GM08714 (cell line): ENCODE measurements around the gene FYB1.
"Not testable (repeated sequence)": the region's sequence is repeated elsewhere in the genome, so short reads cannot be mapped to it uniquely, and the experiment has no call there.

Experiments used
- H3K4me3 ChIP-seq: fragments of 200-500 bp; sonication (Bioruptor generic); 2 replicates; pipeline ENCODE4 v1.5.1; 2014; ENCODE audit warnings: mild to moderate bottlenecking, low read length, inconsistent platforms
- ZNF274 ChIP-seq: IDR thresholded peaks from 2 replicates; pipeline ENCODE4 v1.6.1; 2012; ENCODE audit warnings: mild to moderate bottlenecking, low read depth, low read length

Gene FYB1

DNA sequence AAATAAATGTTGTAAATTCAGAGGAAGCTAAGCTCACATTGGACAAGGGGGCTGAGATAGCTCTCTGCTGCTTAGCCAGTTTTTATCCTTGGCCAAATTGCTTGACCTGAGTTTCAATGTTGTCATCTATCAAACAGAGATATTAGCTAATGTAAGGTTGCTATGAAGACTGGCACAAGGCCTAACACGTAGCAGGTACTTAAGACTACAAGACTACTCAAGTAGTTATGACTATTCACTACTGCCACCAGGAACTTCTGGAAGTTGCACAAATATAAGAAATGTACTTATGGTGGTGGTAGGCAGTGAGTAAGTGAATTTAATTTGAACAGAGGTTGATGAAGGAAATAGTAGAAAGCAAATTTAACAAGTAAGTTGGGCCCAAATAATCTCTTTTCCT is 17.4 kb upstream of the FYB1 start:
- no peak overlapping the region for H3K4me3 ChIP-seq
- no peak for TF ChIP-seq ZNF274

DNA sequence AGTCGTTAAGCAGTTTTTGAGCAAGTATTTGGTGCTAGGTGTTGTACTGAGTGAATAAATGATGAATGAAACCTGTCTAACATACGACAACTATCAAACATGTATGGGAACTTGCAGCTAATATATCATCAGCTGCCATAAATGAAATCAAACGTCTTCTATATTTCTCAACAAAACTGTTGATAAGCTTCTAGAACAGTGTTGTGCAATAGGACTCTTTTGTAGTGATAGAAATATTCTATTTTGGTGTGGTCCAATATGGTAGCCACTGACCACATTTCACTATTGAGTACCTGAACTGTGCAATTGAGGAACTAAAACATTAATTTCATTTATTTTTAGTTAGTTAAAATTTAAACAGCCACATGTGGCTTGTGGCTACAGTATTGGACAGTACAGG is 16.3 kb upstream of the FYB1 start:
- no peak for TF ChIP-seq ZNF274
- H3K4me3 ChIP-seq: no peak overlapping the region

DNA sequence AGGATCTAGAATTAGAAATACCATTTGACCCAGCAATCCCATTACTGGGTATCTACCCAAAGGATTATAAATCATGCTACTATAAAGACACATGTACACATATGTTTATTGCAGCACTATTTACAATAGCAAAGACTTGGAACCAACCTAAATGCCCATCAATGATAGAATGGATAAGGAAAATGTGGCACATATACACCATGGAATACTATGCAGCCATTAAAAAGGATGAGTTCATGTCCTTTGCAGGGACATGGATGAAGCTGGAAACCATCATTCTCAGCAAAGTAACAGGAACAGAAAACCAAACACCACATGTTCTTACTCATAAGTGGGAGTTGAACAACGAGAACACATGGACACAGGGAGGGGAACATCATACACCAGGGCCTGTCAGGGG is 15.1 kb upstream of the FYB1 start:
- H3K4me3 ChIP-seq: not testable (repeated sequence)

DNA sequence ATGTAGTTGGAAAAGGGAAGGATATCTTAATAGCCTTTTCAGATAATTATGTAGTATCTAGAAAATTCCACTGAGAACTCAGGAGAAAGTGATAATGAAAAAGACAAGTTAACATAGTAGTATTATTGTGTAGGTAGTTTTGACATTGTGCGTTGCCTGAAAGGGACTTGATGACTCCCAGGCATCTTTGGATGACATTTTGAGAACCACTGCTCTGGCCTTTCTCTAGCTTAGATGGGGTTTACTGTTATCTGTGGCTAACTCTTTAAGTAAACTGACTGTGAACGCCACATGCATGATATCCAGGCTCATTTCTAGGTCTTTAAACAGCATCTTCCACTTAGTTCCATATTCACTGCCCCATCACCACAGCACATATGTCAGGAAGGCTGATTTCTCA is 14.4 kb upstream of the FYB1 start:
- H3K4me3 ChIP-seq: no peak overlapping the region
- TF ChIP-seq ZNF274: no peak

DNA sequence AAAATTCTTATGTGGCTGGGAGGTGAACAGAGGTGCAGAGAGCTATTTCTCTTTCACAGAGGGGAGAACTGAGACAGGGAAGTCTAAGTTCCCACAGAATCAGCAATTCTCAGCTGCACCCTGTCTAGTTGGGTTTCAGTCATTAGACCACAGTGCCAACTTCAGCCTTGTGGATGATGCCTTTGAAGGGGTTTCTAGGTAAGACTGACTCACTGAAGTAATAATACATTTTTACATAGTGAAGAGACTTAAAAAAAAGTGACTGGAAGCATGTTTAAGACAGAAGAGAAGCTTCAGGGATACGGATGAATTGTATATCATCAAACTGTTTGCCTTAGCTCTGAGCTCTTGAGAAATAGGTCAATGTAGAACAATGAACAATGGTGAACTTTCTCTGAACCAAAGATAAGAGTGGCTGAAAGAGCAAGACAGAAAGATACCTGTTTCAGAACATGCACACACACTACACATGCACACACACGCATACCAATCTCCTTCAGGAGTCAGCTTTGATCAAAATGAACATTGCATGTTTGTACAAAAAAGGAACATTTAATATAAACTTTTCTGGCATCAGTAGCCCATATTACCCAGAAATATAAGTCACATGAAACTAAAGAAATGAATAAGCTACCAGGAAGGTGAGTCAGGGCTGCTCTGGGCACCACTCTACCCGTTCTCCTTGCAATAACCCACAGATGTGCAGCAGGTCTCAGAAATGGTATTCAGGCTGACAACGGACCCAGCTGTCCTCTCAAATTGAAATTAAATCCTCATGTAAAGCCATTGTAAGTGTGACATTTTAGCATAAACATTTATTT is 12.6 kb upstream of the FYB1 start:
- no peak overlapping the region for H3K4me3 ChIP-seq

DNA sequence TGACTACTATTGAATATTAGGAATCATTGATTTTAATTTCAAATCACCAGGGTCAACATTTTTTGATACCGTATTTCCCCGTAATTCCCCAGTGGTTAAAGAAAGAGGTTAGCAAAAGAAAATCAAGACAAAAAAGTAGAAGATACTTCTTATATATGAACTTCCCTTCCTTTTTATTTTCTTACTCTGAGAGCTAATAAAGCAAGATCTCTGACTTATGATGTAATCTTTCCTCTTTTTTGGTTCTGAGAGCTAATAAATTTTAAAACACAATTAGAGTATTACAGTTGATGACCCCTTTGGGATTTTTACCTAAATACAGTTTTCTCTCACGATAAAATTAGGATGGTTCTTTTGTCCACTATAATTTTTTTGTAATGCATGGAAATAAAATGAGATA is 9.2 kb upstream of the FYB1 start:
- no peak for TF ChIP-seq ZNF274
- no peak overlapping the region for H3K4me3 ChIP-seq

More for the DNA sequence above, 12.6 kb upstream of the FYB1 start:
- no peak for TF ChIP-seq ZNF274

DNA sequence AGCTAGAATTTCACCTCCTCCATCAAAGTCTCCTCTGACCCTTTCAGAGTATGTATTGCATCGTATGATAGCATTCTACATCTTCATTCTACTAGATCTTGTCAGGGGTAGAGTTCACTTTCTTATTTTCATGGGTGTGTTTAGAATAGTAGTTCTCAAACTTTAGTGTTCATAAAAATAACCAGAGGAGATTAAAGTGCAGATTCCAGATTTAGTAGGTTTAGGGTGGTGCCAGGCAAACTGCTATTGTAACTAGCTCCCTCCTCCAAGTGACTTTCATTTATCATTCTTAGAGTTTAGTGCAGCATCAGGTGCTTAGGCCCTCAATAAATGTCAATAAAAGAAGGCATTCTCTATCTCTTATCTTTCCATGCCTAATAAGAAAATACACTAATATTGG is 7.2 kb upstream of the FYB1 start:
- TF ChIP-seq ZNF274: no peak

DNA sequence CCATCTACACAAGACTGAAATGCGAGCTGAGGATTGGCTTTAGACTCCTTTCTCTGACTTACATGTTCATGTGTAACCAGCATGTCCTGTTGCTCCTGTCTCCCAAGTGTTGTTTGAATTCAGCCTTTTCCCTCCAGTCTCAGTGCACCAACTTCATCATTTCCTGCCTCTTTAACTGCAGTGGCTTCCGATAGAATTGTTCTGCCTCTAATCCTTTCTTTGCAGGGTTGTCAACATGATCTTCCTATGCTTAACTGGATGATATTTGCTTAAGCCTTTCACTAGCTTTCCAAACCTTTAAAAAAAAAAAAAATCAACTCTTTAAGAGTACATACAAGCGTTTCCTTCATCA is 6.7 kb upstream of the FYB1 start:
- H3K4me3 ChIP-seq: no peak overlapping the region
- TF ChIP-seq ZNF274: no peak

More for the DNA sequence above, 7.2 kb upstream of the FYB1 start:
- no peak overlapping the region for H3K4me3 ChIP-seq

DNA sequence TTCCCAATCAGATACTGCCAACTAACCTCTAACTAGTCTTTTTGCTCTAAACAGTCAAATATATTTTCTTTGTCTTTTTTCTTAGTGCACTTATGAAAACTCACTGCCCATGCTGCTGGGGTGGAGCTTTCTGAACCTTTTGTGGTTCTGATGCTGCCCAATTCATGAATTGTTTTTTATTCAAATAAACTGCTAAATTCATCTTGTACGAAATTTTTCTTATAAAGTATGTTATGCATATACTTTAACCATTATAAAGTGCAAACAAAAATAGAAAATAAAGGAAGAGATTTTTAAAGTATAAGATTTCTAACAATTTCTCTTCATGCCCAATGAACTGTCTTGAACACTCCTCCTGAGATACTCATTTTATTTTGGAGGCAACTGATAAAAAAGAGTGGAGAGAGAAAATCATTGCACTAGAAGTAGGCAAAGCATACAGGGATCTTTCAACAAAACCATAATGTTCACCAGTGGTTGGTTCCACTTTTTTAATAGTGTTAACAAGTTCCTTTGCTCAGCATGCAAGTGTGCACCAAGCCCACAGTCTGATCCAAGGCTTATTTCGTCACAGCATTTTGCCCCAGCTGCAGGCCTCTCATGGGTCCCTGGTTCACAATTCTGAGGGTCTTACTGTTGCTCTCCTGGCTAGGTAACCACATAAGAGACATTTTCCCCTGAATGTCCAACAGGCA is 6.2 kb upstream of the FYB1 start:
- H3K4me3 ChIP-seq: no peak overlapping the region
- TF ChIP-seq ZNF274: no peak

DNA sequence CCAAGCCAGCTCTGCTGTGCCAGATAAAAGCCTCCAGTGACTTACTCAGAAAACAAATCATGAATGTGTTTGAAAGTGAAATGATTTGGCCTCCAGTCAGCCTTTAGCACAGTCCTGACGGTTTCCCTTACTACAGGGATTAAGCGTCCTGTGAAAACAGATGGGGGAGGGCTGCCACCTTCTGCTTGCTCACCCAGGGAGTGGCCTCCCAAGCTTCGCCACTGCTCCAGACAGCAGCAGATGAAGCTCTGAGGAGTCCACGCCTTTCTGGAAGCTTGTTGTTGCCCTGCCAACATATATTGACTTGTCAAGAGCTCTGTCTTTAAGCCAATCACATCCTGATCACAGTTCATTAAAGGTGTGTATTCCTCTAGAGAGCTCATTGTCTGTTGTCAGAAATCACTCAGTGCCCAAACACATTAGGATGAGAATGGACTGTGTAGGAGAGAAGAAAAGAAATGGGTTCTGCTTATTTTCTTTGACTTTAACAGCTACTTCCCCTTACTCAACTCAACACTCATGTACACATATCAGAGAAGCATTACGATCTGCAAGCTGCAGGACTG is 4.9 kb upstream of the FYB1 start:
- H3K4me3 ChIP-seq: no peak overlapping the region
- no peak for TF ChIP-seq ZNF274

DNA sequence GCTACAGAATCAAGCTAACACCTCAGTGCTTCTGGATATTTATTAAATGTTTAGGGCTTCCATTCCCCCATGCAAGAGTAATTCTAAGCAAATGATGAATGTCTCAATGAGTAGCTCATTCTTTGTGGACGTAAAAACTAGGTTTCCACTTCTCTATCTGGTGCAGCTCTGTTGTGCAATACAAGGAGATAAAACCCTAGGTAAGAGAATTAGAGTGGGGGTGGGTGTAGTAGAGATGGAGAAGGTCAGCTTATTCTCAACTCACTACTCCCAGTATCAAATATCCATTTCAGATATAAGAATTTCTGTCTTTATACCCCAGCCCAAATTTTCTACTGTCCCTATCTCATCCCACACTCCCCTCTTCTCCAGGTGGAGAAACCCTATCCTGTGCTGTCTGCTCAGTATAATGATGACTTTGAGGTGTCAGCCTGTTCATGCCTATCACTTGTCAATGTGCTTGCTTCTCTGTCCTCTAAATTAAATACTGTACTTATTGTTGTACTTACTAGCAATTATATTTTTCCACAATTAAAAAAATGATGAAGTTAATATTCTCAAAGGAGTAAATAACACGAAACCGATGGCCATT is 4.3 kb upstream of the FYB1 start:
- TF ChIP-seq ZNF274: no peak
- no peak overlapping the region for H3K4me3 ChIP-seq

DNA sequence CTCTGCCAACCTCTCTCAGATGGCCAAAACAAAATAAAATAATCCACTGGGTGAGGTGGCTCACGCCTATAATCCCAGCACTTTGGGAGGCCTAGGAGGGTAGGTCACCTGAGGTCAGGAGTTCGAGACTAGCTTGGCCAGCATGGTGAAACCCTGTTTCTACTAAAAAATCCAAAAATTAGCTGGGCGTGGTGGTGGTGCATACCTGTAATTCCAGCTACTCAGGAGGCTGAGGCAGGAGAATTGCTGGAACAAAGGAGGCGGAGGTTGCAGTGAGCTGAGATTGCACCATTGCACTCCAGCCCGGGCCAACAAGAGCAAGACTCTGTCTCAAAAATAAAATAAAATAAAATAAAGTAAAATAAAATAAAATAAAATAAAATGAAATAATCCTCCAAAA is 2.3 kb upstream of the FYB1 start:
- not testable (repeated sequence) for H3K4me3 ChIP-seq

DNA sequence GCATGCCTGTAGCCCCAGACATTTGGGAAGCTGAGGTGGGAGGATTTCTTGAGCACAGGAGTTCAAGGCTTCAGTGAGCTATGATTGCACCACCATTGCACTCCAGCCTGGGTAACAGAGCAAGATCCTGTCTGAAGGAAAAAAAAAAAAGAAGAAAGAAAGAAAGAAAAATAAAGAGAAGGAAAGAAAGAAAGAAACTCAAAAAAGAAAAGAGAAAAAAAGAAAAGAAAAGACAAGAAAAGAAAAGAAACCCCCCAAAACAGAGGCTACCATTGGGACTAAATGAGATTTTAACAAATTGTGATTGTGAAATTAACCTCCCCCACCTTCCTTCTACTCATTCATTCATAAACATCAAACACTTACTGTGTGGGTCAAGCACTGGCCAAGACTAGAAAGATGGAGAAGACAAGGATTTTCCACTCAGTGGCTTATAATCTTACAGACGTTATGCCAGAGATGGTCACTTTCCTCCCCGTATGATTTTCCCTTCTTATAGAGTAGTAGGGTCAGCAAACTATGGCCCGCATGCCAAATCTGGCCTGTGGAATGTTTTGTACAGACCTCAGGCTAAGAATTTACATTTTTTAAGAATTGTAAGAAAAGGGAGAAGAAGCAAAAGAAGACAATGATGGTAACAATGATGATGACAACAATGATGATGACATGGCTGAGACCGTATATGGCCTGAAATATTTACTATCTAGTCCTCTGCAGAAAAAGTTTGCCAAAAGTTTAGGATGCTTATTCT is 1.1 kb upstream of the FYB1 start:
- no peak for TF ChIP-seq ZNF274
- H3K4me3 ChIP-seq: no peak overlapping the region

DNA sequence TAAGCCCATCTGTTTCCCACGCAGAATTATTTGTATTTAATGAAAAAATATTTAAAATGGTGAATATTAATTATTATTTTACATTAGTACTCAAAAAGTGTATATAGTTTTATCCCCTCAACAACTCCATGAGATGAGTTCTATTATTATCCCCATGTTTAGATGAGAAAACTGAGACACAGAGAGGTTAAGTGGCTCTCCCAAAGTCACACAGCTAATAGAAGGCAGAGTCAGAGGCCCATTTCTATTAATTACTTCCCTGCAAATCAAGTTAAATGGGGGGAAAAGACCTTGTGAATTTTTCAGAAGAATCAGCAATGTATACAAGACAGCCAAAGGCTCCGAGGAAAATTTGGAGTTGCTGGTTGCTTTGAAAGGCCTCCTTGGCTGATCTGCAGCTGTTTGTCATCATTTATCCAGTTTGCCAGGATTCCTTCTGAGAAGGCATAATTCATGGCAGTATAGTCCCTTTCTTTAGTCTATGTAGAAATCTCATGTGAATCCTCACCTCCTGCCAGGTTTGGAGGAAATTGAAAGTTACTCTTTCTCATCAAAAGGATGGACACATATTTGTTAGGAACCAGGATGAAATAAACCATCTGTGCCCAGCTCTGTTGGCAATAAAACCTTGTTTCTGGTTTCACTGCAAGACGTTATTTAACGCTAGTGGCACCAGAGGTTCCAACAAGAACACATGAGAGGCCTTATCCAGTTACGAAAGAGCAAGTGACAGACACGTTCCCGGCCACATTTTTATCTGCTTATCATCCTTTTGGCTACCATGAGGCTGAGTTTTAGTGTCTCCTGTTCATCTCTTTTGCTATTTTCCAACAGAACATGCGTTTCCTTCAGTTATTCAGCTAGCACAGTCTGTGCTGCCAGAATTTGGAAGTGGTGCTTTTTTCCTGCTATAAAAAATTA is 621 bp downstream of the FYB1 start:
- no peak overlapping the region for H3K4me3 ChIP-seq
- no peak for TF ChIP-seq ZNF274
